ENCODE data around the gene FXYD1. TPM values are rescaled to one million over a fixed set of nuclear protein-coding genes. Genes with fewer than 3 reads are reported as not detected.

Gene FXYD1
- total RNA-seq, 4 donors from 2014 or later, result 42.8 to 140 (median 52.7) TPM

- no peak for ATAC-seq
- H3K36me3 ChIP-seq, result peaks cover 0 to 96% of the 10 kb centered on the region in 2 donors
- H3K4me1 ChIP-seq, result no peaks in the 10 kb centered on the region
- WGBS, 2 donors (ENCODE audit: low coverage in 1 of 2), result 70 to 80% methylated on average over 1 to 4 of the region's 6 CpGs
- no peak overlapping the region for H3K4me3 ChIP-seq
- TF ChIP-seq POLR2AphosphoS5 (IDR thresholded peaks at IDR 0.05), result no peak
- TF ChIP-seq EP300 (IDR thresholded peaks at IDR 0.05), result no peak
- TF ChIP-seq CTCF (IDR thresholded peaks at IDR 0.05), result no peak
- no peak for TF ChIP-seq POLR2A (IDR thresholded peaks at IDR 0.05)
- H3K9me3 ChIP-seq, result peaks cover 0 to 55% (median 0%) of the 10 kb centered on the region in 3 donors
- H3K27me3 ChIP-seq, result peaks cover 17% of the 10 kb centered on the region
- no peak overlapping the region for H3K27ac ChIP-seq
These were observed 24.1 kb downstream of the FXYD1 start for GRCh38 chr19:35162471-35163326.

- Histone ChIP-seq H3K4me3 (no peak overlapping the region), H3K27me3 (peaks cover 5% of the 10 kb centered on the region), H3K36me3 (peaks cover 0 to 79% of the 10 kb centered on the region in 2 donors), H3K4me1 (no peaks in the 10 kb centered on the region), H3K9me3 (peaks cover 0 to 55% (median 0%) of the 10 kb centered on the region in 3 donors), H3K27ac (no peak overlapping the region)
- TF ChIP-seq POLR2AphosphoS5 (IDR thresholded peaks at IDR 0.05), result no peak
- no peak for TF ChIP-seq CTCF (IDR thresholded peaks at IDR 0.05)
- no peak for TF ChIP-seq EP300 (IDR thresholded peaks at IDR 0.05)
- TF ChIP-seq POLR2A (IDR thresholded peaks at IDR 0.05), result no peak
- ATAC-seq, result no peak
- WGBS, 2 donors (ENCODE audit: low coverage in 1 of 2), result 16 to 82% methylated on average over 2 of the region's 2 CpGs
These were observed 25.8 kb downstream of the FXYD1 start for GRCh38 chr19:35164418-35164817.

GRCh38 chr19:35165200-35166058 lies 26.8 kb downstream of the FXYD1 start:
- Histone ChIP-seq H3K4me3 (no peak overlapping the region), H3K36me3 (peaks cover 0 to 75% of the 10 kb centered on the region in 2 donors), H3K9me3 (peaks cover 0 to 55% (median 0%) of the 10 kb centered on the region in 3 donors), H3K27me3 (peaks cover 5% of the 10 kb centered on the region), H3K4me1 (no peaks in the 10 kb centered on the region), H3K27ac (no peak overlapping the region)
- TF ChIP-seq CTCF (IDR thresholded peaks at IDR 0.05), result no peak
- no peak for TF ChIP-seq POLR2AphosphoS5 (IDR thresholded peaks at IDR 0.05)
- TF ChIP-seq EP300 (IDR thresholded peaks at IDR 0.05), result no peak
- WGBS, 2 donors (ENCODE audit: low coverage in 1 of 2), result 50 to 76% methylated on average over 2 to 5 of the region's 5 CpGs
- no peak for ATAC-seq

GRCh38 chr19:35166100-35167063 lies 27.8 kb downstream of the FXYD1 start:
- Histone ChIP-seq H3K4me3 (no peak overlapping the region), H3K36me3 (peaks cover 0 to 65% of the 10 kb centered on the region in 2 donors)
- no peak for TF ChIP-seq POLR2A (IDR thresholded peaks at IDR 0.05)
- no peak for TF ChIP-seq CTCF (IDR thresholded peaks at IDR 0.05)
- TF ChIP-seq POLR2AphosphoS5 (IDR thresholded peaks at IDR 0.05), result no peak

More at GRCh38 chr19:35166100-35167063, 27.8 kb downstream of the FXYD1 start:
- Histone ChIP-seq H3K4me1 (no peaks in the 10 kb centered on the region), H3K9me3 (peaks cover 0 to 53% (median 0%) of the 10 kb centered on the region in 3 donors), H3K27ac (no peak overlapping the region), H3K27me3 (peaks cover 5% of the 10 kb centered on the region)
- no peak for ATAC-seq
- 96 to 100% methylated on average over 2 to 5 of the region's 7 CpGs for WGBS, 2 donors (ENCODE audit: low coverage in 1 of 2)
